GM18951 (cell line): ENCODE results near the gene RAB40B.

ENCODE experiments used
- POLR2A ChIP-seq: IDR thresholded peaks from 4 replicates; pipeline ENCODE4 v1.6.1; 2011; ENCODE audit warnings: mild to moderate bottlenecking; ENCODE audit not compliant: insufficient read length, insufficient read depth; ENCODE audit errors: extremely low read depth
- in situ Hi-C: fragments of 300-500 bp; cut with MboI; formaldehyde crosslinking; loops from one replicate; pipeline ENCODE4 v1.12.0; 2022; ENCODE audit warnings: low sequenced_read_pairs, mixed read lengths, inconsistent platforms; ENCODE audit not compliant: unreplicated experiment

RAB40B gene

GRCh38 chr17:82729479-82730260 is 31.2 kb upstream of the RAB40B start:
- TF ChIP-seq POLR2A = no peak
- in situ Hi-C loops = no loop called here

DNA sequence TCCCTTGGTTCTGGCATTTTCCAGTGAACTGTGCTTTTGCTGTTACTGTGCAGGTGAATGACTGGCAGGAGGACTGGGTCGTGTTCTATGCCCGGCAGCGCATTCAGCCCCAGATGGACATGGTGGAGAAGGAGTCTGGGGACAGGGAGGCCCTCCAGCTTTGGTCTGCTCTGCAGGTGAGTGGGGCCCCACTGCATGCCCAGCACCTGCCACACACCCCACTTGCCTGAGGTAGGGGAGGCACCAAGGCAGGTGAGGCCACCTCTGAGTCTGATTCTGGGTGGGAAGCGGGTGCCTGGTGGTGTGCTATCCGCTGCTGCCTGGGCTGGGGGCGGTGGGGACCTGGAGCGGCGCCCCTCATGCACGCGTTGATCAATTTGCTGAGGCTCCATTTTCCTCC is 27.9 kb upstream of the RAB40B start:
- no peak for TF ChIP-seq POLR2A
- in situ Hi-C loops = no loop called here

- in situ Hi-C loops = no loop called here
- TF ChIP-seq POLR2A = no peak
Measured at GRCh38 chr17:82723169-82723807, 24.8 kb upstream of the RAB40B start.

DNA sequence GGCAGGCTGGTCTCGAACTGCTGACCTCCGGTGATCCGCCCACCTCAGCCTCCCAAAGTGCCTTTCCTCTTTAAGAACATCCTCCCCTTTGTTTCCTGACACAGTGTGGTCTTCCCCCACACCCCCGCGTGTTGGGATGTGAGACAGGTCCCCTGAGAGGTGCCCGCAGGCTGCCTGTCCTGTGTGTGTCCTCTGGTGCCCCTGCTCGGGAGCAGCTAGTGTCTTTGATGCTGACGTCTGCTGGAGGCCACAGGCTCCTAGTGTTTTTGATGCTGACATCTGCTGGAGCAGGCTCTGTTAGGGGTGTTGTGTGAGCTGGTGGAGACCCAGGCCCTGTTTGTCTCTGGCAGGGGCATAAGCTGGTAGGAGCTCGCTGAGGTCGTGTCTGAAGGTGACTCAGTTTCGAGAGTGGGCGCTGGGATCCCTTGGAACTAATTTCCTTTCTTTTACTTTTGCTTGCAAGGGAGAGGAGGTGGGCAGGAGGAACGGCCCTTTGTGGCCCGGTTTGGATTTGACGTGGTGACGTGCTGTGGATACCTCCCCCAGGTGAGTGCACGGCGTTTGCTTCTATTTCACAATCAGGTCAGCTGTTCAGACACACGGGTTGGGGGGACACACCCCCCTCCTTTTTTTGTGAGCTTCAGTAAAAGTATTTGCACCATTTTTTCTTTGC is 24.0 kb upstream of the RAB40B start:
- in situ Hi-C loops = no loop called here
- TF ChIP-seq POLR2A = no peak

DNA sequence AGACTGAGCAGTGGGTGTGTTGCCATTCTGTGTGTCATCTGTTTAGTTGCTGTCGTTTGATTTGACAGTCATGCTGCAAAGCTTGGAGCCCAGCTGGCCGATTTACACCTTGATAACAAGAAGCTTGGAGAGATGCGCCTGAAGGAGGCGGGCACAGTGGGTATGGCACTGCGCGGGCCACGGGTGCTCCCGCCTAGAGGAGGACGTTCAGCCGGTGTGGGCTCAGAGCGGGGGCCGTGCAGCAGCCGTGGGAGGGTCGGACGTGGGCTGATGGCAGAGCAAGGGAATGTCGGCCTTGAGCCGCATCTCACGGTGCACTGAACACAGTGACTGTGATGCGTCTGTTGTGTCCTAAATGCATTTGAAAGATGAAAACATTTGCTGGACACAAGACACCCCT is 21.7 kb upstream of the RAB40B start:
- in situ Hi-C loops = no loop called here
- TF ChIP-seq POLR2A = no peak

GRCh38 chr17:82718986-82719685 is 20.6 kb upstream of the RAB40B start:
- in situ Hi-C loops = no loop called here
- no peak for TF ChIP-seq POLR2A

- peak; percentile 80 for TF ChIP-seq POLR2A
- in situ Hi-C loops = no loop called here
Measured at GRCh38 chr17:82716203-82717010, 17.9 kb upstream of the RAB40B start, which contains the start of gene FN3KRP. Gene FN3KRP, plus strand, starts transcription at chr17:82716706. Its CDS starts 50 bp downstream, at chr17:82716756.

- in situ Hi-C loops = no loop called here
- TF ChIP-seq POLR2A = no peak
Measured at GRCh38 chr17:82713071-82713723, 14.7 kb upstream of the RAB40B start.

- no peak for TF ChIP-seq POLR2A
- in situ Hi-C loops = no loop called here
Measured at GRCh38 chr17:82710499-82711232, 12.2 kb upstream of the RAB40B start.

GRCh38 chr17:82709676-82710498 is 11.4 kb upstream of the RAB40B start:
- in situ Hi-C loops = no loop called here
- TF ChIP-seq POLR2A = no peak
